SU-DHL-6 (cell line): ENCODE measurements around the gene RLN3.

Source experiments
- H2AFZ ChIP-seq: fragments of 200-600 bp; sonication (generic); 2 replicates; pipeline ENCODE4 v1.6.1; 2014; ENCODE audit warnings: low read depth, mild to moderate bottlenecking, moderate library complexity, mixed read lengths, antibody characterized with exemption, low read length; ENCODE audit not compliant: severe bottlenecking
- H3F3A ChIP-seq: fragments of 200-600 bp; shearing (Covaris generic); 2 replicates; pipeline ENCODE4 v1.6.0; 2016; ENCODE audit warnings: antibody characterized with exemption, mild to moderate bottlenecking; ENCODE audit not compliant: insufficient read depth
- H3K27ac ChIP-seq: fragments of 200-600 bp; sonication (generic); 2 replicates; pipeline ENCODE4 v1.5.1; 2016; ENCODE audit warnings: low read depth, mild to moderate bottlenecking, low read length, moderate library complexity, mixed read lengths
- H3K27me3 ChIP-seq: fragments of 200-600 bp; sonication (generic), shearing (Covaris generic); 2 replicates; pipeline ENCODE4 v1.6.0; 2014; ENCODE audit warnings: mild to moderate bottlenecking, low read length
- H3K36me3 ChIP-seq: fragments of 200-600 bp; sonication (generic); 2 replicates; pipeline ENCODE4 v1.6.1; 2014; ENCODE audit warnings: mild to moderate bottlenecking, low read length, mixed read lengths
- H3K4me2 ChIP-seq: fragments of 300-600, 200-600 bp; shearing (Covaris generic), sonication (generic); 2 replicates; pipeline ENCODE4 v1.6.0; 2014; ENCODE audit warnings: low read length, low read depth, mild to moderate bottlenecking; ENCODE audit not compliant: poor library complexity, severe bottlenecking
- H3K4me3 ChIP-seq: fragments of 200-600 bp; sonication (generic); 2 replicates; pipeline ENCODE4 v1.5.1; 2014; ENCODE audit warnings: antibody characterized with exemption, low read length, mild to moderate bottlenecking, mixed read lengths; ENCODE audit not compliant: insufficient read depth, poor library complexity, severe bottlenecking
- H3K79me2 ChIP-seq: fragments of 200-600 bp; sonication (generic); 2 replicates; pipeline ENCODE4 v1.6.1; 2014; ENCODE audit warnings: mild to moderate bottlenecking, low read length, moderate library complexity; ENCODE audit not compliant: insufficient read depth
- H3K9ac ChIP-seq: fragments of 200-600 bp; sonication (generic); 2 replicates; pipeline ENCODE4 v1.7.0; 2014; ENCODE audit warnings: mild to moderate bottlenecking, low read length
- H3K9me2 ChIP-seq: fragments of 200-600 bp; sonication (generic); replicated peaks from 2 replicates; pipeline ENCODE4 v1.6.1; 2014; ENCODE audit warnings: low read length; ENCODE audit not compliant: insufficient read depth
- H3K9me3 ChIP-seq: fragments of 200-600 bp; sonication (generic); 2 replicates; pipeline ENCODE4 v1.6.1; 2014; ENCODE audit warnings: low read length, mixed read lengths; ENCODE audit not compliant: insufficient read depth
- H4K20me1 ChIP-seq: fragments of 200-600 bp; sonication (generic); 2 replicates; pipeline ENCODE4 v1.6.1; 2014; ENCODE audit warnings: low read depth, mild to moderate bottlenecking, antibody characterized with exemption, low read length, moderate library complexity, mixed read lengths
- EZH2phosphoT487 ChIP-seq: fragments of 200-600 bp; sonication (generic), shearing (Covaris generic); conservative IDR thresholded peaks from 2 replicates; pipeline ENCODE4 v1.6.1; 2018; ENCODE audit warnings: mild to moderate bottlenecking, antibody characterized with exemption, low read length, moderate library complexity, mixed read lengths
- TF ChIP-seq, protein P1 (sequence below): fragments of 200-600 bp; sonication (generic); IDR thresholded peaks from one replicate; pipeline ENCODE4 v1.5.1; 2017; ENCODE audit warnings: antibody characterized with exemption, mild to moderate bottlenecking, low read length, moderate library complexity; ENCODE audit not compliant: insufficient read depth, poor library complexity, severe bottlenecking

Gene RLN3

GRCh38 chr19:13995017-13995728 is 32.8 kb upstream of the RLN3 start:
- no peak overlapping the region for H2AFZ ChIP-seq
- H3K9me2 ChIP-seq, result no peaks in the 10 kb centered on the region
- H3K4me3 ChIP-seq, result no peak overlapping the region
- H3K36me3 ChIP-seq, result no peaks in the 10 kb centered on the region
- no peak for TF ChIP-seq EZH2phosphoT487
- TF ChIP-seq, protein P1, sequence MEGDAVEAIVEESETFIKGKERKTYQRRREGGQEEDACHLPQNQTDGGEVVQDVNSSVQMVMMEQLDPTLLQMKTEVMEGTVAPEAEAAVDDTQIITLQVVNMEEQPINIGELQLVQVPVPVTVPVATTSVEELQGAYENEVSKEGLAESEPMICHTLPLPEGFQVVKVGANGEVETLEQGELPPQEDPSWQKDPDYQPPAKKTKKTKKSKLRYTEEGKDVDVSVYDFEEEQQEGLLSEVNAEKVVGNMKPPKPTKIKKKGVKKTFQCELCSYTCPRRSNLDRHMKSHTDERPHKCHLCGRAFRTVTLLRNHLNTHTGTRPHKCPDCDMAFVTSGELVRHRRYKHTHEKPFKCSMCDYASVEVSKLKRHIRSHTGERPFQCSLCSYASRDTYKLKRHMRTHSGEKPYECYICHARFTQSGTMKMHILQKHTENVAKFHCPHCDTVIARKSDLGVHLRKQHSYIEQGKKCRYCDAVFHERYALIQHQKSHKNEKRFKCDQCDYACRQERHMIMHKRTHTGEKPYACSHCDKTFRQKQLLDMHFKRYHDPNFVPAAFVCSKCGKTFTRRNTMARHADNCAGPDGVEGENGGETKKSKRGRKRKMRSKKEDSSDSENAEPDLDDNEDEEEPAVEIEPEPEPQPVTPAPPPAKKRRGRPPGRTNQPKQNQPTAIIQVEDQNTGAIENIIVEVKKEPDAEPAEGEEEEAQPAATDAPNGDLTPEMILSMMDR, result no peak
- H3K27me3 ChIP-seq, result no peaks in the 10 kb centered on the region
- H3K79me2 ChIP-seq, result no peaks in the 10 kb centered on the region; the same call in 1 of the 2 replicates
- no peak overlapping the region for H3K9ac ChIP-seq
- no peaks in the 10 kb centered on the region for H4K20me1 ChIP-seq
- H3K9me3 ChIP-seq, result peaks cover 3% of the 10 kb centered on the region; the same call in 1 of the 2 replicates
- no peak overlapping the region for H3K27ac ChIP-seq
- H3K4me2 ChIP-seq, result no peak overlapping the region
- H3F3A ChIP-seq, result no peaks in the 10 kb centered on the region

GRCh38 chr19:13995878-13996765 is 31.8 kb upstream of the RLN3 start:
- no peak for TF ChIP-seq EZH2phosphoT487
- TF ChIP-seq, protein P1, result no peak
- H3K27ac ChIP-seq, result no peak overlapping the region

DNA sequence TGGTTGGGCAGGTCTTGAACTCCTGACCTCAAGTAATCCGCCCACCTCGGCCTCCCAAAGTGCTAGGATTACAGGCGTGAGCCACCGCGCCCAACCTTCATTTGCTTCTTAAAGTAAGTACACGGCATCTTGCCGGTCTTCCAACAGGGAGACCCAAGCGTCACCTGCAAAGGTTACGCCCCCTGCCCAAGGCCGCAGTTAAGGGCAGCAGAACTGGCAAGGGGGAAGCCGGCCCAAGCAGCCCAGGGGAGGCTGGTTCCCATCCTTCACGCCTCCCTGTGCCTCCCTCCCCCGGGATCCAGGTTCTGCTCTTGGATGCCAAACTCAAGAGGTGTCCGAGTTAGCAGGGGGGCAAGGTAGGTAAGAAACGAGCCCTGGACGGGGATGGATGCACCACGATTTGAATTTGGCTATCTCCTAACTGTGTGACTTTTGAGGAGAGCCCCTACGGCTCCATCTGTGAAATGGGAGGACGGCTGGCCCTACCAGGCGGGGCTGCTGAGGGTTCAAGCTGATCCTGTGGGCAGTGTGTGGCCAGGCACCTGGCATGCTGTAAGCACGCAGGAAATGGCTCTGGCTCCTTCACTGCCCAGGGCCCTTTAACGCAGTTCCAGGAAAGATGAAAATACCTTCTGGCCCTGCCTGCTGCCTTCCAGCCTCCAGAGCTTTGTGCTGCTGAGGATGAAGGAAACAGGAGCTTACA is 30.9 kb upstream of the RLN3 start:
- TF ChIP-seq EZH2phosphoT487, result no peak
- TF ChIP-seq, protein P1, result no peak
- Histone ChIP-seq H3K9me2 (no peaks in the 10 kb centered on the region), H4K20me1 (no peaks in the 10 kb centered on the region), H3K9me3 (peaks cover 3% of the 10 kb centered on the region; the same call in 1 of the 2 replicates), H2AFZ (no peak overlapping the region), H3K27ac (no peak overlapping the region), H3K9ac (no peak overlapping the region), H3K27me3 (no peaks in the 10 kb centered on the region), H3F3A (no peaks in the 10 kb centered on the region), H3K36me3 (no peaks in the 10 kb centered on the region), H3K79me2 (peaks cover 4% of the 10 kb centered on the region; the same call in 1 of the 2 replicates), H3K4me3 (no peak overlapping the region), H3K4me2 (no peak overlapping the region)

More at GRCh38 chr19:13995878-13996765, 31.8 kb upstream of the RLN3 start:
- no peaks in the 10 kb centered on the region for H3F3A ChIP-seq
- no peaks in the 10 kb centered on the region for H4K20me1 ChIP-seq
- H3K4me3 ChIP-seq, result no peak overlapping the region
- H3K27me3 ChIP-seq, result no peaks in the 10 kb centered on the region
- peaks cover 3% of the 10 kb centered on the region; the same call in 1 of the 2 replicates for H3K9me3 ChIP-seq
- H2AFZ ChIP-seq, result no peak overlapping the region
- no peak overlapping the region for H3K4me2 ChIP-seq
- no peaks in the 10 kb centered on the region; the same call in 1 of the 2 replicates for H3K79me2 ChIP-seq
- no peaks in the 10 kb centered on the region for H3K36me3 ChIP-seq
- H3K9ac ChIP-seq, result no peak overlapping the region
- H3K9me2 ChIP-seq, result no peaks in the 10 kb centered on the region
